HepG2 (cell line): ENCODE results near the gene FMN2.

Experiments
- EED ChIP-seq: sonication (generic); formaldehyde crosslinking; IDR thresholded peaks from 2 replicates; pipeline ENCODE4 v1.5.0; 2020; ENCODE audit warnings: mild to moderate bottlenecking, missing genetic modification reagents
- KMT2A ChIP-seq: sonication (generic); formaldehyde crosslinking; IDR thresholded peaks from 2 replicates; pipeline ENCODE4 v1.4.0; 2020; ENCODE audit warnings: missing genetic modification reagents
- MAZ ChIP-seq, 2 experiments: sonication (generic) in 1 of 2; formaldehyde crosslinking in 1 of 2; IDR thresholded peaks; 2 replicates each; pipeline versions ENCODE4 v1.5.0 to v1.6.1; 2012 to 2020; ENCODE audit warnings: low read depth in 2 of 2, mild to moderate bottlenecking in 2 of 2, borderline replicate concordance in 1 of 2, improper control_type of control experiment in 1 of 2, low read length in 1 of 2, missing genetic modification reagents in 1 of 2, moderate library complexity in 1 of 2
- ZNF180 ChIP-seq: sonication (generic); formaldehyde crosslinking; IDR thresholded peaks from 2 replicates; pipeline ENCODE4 v1.4.0; 2020; ENCODE audit warnings: low read depth, missing genetic modification reagents, borderline replicate concordance
- TF ChIP-seq, protein P1 (sequence below): sonication (generic); formaldehyde crosslinking; IDR thresholded peaks from 2 replicates; pipeline ENCODE4 v1.4.0; 2020; ENCODE audit warnings: missing genetic modification reagents
- TF ChIP-seq, protein P2 (sequence below): sonication (generic); formaldehyde crosslinking; IDR thresholded peaks from 2 replicates; pipeline ENCODE4 v1.5.0; 2020; ENCODE audit warnings: mild to moderate bottlenecking, missing genetic modification reagents, moderate library complexity
- TF ChIP-seq, protein P3 (sequence below): sonication (generic); formaldehyde crosslinking; IDR thresholded peaks from 2 replicates; pipeline ENCODE4 v1.4.0; 2020; ENCODE audit warnings: missing genetic modification reagents
- TF ChIP-seq, protein P4 (sequence below): sonication (generic); formaldehyde crosslinking; IDR thresholded peaks from 2 replicates; pipeline ENCODE4 v1.4.0; 2020; ENCODE audit warnings: missing genetic modification reagents

DNA sequence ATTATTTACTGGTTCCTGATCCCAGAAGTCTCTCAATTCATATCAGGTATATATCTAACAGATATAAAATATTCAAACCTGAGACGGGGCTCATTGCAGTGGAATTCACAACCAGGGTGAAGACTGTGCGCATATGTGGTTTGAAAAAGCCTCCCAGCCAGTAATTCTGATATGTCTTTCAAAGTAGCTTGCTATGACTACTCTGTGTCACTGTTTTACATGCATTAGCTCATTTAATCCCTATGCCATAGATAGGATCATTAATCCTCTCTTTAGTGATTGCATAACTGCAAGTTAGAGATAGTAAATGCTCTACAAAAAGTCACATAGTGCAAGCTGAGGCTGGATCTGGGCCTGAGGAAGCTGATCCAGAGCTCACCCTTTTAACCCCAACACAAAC is 251.4 kb downstream of the FMN2 start:
- TF ChIP-seq KMT2A (CRISPR knock-in tag): no peak
- TF ChIP-seq, protein P1, sequence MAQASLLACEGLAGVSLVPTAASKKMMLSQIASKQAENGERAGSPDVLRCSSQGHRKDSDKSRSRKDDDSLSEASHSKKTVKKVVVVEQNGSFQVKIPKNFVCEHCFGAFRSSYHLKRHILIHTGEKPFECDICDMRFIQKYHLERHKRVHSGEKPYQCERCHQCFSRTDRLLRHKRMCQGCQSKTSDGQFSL (CRISPR knock-in tag): no peak
- no peak for TF ChIP-seq EED
- TF ChIP-seq MAZ (IDR thresholded peaks at IDR 0.05; ENCODE audit: borderline replicate concordance, low read depth, low read length): no peak
- no peak for TF ChIP-seq MAZ (CRISPR knock-in tag; IDR thresholded peaks at IDR 0.05; ENCODE audit: low read depth)
- TF ChIP-seq ZNF180 (CRISPR knock-in tag): no peak
- TF ChIP-seq, protein P2, sequence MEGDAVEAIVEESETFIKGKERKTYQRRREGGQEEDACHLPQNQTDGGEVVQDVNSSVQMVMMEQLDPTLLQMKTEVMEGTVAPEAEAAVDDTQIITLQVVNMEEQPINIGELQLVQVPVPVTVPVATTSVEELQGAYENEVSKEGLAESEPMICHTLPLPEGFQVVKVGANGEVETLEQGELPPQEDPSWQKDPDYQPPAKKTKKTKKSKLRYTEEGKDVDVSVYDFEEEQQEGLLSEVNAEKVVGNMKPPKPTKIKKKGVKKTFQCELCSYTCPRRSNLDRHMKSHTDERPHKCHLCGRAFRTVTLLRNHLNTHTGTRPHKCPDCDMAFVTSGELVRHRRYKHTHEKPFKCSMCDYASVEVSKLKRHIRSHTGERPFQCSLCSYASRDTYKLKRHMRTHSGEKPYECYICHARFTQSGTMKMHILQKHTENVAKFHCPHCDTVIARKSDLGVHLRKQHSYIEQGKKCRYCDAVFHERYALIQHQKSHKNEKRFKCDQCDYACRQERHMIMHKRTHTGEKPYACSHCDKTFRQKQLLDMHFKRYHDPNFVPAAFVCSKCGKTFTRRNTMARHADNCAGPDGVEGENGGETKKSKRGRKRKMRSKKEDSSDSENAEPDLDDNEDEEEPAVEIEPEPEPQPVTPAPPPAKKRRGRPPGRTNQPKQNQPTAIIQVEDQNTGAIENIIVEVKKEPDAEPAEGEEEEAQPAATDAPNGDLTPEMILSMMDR (CRISPR knock-in tag): no peak
- TF ChIP-seq, protein P3, sequence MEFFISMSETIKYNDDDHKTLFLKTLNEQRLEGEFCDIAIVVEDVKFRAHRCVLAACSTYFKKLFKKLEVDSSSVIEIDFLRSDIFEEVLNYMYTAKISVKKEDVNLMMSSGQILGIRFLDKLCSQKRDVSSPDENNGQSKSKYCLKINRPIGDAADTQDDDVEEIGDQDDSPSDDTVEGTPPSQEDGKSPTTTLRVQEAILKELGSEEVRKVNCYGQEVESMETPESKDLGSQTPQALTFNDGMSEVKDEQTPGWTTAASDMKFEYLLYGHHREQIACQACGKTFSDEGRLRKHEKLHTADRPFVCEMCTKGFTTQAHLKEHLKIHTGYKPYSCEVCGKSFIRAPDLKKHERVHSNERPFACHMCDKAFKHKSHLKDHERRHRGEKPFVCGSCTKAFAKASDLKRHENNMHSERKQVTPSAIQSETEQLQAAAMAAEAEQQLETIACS (CRISPR knock-in tag): no peak
- TF ChIP-seq, protein P4, sequence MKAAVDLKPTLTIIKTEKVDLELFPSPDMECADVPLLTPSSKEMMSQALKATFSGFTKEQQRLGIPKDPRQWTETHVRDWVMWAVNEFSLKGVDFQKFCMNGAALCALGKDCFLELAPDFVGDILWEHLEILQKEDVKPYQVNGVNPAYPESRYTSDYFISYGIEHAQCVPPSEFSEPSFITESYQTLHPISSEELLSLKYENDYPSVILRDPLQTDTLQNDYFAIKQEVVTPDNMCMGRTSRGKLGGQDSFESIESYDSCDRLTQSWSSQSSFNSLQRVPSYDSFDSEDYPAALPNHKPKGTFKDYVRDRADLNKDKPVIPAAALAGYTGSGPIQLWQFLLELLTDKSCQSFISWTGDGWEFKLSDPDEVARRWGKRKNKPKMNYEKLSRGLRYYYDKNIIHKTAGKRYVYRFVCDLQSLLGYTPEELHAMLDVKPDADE (CRISPR knock-in tag): no peak
